ENCODE results near the gene WDR1. TPM values are rescaled to one million over a fixed set of nuclear protein-coding genes. Genes with fewer than 3 reads are reported as not detected.

WDR1 gene
- total and polyA plus RNA-seq, 2 of the 13 experiments (the other 11 are each of a cell fraction or from before 2014, with no cell fraction given) = 106 to 198 TPM

GRCh38 chr4:10162341-10163000 is 45.9 kb upstream of the WDR1 start (continued):
- TF ChIP-seq USF2 (IDR thresholded peaks at IDR 0.05; ENCODE audit: low read depth, low read length) = peak; percentile 55; the same call in 1 of the 2 replicates
- TF ChIP-seq USF2 (CRISPR knock-in tag; IDR thresholded peaks at IDR 0.05; ENCODE audit: borderline replicate concordance) = no peak
- TF ChIP-seq ZNF207 (IDR thresholded peaks at IDR 0.05; ENCODE audit: borderline replicate concordance) = no peak
- no peak for TF ChIP-seq ZNF138 (CRISPR knock-in tag; IDR thresholded peaks at IDR 0.05; ENCODE audit: low read depth)
- TF ChIP-seq SNAPC5 (CRISPR knock-in tag; IDR thresholded peaks at IDR 0.05; ENCODE audit: borderline replicate concordance) = no peak
- 0 out of 2 replicates have a peak, but pooled peaks have one; percentile 8 for TF ChIP-seq MAX (IDR thresholded peaks at IDR 0.05)
- TF ChIP-seq ELF1 (CRISPR knock-in tag; IDR thresholded peaks at IDR 0.05) = no peak
- no peak for TF ChIP-seq RBFOX2 (IDR thresholded peaks at IDR 0.05; ENCODE audit: low read depth, low read length)
- TF ChIP-seq ZNF607 (CRISPR knock-in tag; IDR thresholded peaks at IDR 0.05; ENCODE audit: borderline replicate concordance) = no peak
- TF ChIP-seq, protein P1, sequence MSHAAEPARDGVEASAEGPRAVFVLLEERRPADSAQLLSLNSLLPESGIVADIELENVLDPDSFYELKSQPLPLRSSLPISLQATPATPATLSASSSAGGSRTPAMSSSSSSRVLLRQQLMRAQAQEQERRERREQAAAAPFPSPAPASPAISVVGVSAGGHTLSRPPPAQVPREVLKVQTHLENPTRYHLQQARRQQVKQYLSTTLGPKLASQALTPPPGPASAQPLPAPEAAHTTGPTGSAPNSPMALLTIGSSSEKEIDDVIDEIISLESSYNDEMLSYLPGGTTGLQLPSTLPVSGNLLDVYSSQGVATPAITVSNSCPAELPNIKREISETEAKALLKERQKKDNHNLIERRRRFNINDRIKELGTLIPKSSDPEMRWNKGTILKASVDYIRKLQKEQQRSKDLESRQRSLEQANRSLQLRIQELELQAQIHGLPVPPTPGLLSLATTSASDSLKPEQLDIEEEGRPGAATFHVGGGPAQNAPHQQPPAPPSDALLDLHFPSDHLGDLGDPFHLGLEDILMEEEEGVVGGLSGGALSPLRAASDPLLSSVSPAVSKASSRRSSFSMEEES (CRISPR knock-in tag; IDR thresholded peaks at IDR 0.05) = peak; percentile 42; the same call in 1 of the 2 replicates
- TF ChIP-seq ZNF512 (CRISPR knock-in tag; IDR thresholded peaks at IDR 0.05) = no peak
- TF ChIP-seq PLRG1 (conservative IDR thresholded peaks at IDR 0.05) = no peak
- no peak for TF ChIP-seq SRSF1 (optimal IDR thresholded peaks at IDR 0.05; ENCODE audit: low read depth, low read length)
- TF ChIP-seq STAG1 (CRISPR knock-in tag; IDR thresholded peaks at IDR 0.05) = no peak
- TF ChIP-seq, protein P2, sequence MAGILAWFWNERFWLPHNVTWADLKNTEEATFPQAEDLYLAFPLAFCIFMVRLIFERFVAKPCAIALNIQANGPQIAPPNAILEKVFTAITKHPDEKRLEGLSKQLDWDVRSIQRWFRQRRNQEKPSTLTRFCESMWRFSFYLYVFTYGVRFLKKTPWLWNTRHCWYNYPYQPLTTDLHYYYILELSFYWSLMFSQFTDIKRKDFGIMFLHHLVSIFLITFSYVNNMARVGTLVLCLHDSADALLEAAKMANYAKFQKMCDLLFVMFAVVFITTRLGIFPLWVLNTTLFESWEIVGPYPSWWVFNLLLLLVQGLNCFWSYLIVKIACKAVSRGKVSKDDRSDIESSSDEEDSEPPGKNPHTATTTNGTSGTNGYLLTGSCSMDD (CRISPR knock-in tag; IDR thresholded peaks at IDR 0.05) = no peak
- no peak for TF ChIP-seq TP53 (CRISPR knock-in tag; conservative IDR thresholded peaks at IDR 0.05)
- 0 out of 2 replicates have a peak, but pooled peaks have one; percentile 56 for TF ChIP-seq BHLHE40 (IDR thresholded peaks at IDR 0.05; ENCODE audit: low read length)
- no peak for TF ChIP-seq ZNF20 (CRISPR knock-in tag; IDR thresholded peaks at IDR 0.05)
- TF ChIP-seq MXD4 (CRISPR knock-in tag; IDR thresholded peaks at IDR 0.05) = no peak
- TF ChIP-seq GABPA (IDR thresholded peaks at IDR 0.05; ENCODE audit: low read depth, low read length) = no peak
- no peak for TF ChIP-seq GABPA (CRISPR knock-in tag; IDR thresholded peaks at IDR 0.05; ENCODE audit: low read depth)
- peak; percentile 36; the same call in 1 of the 2 replicates for TF ChIP-seq ZNF331 (CRISPR knock-in tag; IDR thresholded peaks at IDR 0.05)
- TF ChIP-seq, protein P3, sequence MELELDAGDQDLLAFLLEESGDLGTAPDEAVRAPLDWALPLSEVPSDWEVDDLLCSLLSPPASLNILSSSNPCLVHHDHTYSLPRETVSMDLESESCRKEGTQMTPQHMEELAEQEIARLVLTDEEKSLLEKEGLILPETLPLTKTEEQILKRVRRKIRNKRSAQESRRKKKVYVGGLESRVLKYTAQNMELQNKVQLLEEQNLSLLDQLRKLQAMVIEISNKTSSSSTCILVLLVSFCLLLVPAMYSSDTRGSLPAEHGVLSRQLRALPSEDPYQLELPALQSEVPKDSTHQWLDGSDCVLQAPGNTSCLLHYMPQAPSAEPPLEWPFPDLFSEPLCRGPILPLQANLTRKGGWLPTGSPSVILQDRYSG (CRISPR knock-in tag; IDR thresholded peaks at IDR 0.05) = no peak
- TF ChIP-seq HNF4A (CRISPR knock-in tag; IDR thresholded peaks at IDR 0.05) = peak; percentile 83
